ENCODE data around the gene IL22RA2.

DNA sequence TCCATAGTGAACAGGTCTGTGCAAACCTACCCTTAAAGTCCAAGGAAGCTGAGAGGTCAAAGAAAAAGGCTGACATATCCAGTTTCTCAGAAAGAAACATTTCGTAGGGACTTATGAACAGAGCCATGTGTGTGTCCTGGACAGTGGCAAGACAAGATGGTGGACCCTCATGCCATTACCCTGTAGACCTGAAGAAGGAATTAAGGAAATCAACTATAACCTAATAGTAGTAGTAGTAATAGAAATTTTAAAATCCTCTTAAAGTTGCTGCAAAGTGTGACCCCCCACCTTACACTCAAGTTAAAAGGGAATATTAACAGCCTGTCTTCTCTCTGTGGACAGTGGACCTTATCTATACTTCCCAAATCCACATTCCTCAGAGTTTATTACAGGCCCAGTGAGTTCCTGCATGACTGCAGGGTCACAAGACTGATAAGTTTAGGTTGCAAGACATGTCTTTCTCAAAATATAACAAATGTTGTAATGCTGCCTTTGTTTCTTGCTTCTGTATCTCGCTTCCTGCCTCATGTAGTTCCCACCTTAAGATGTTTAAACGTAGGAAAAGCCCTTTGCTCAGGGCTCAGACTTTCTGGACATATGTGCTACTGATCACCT, 10.6 kb downstream of the IL22RA2 start:
- TF ChIP-seq, protein P1, sequence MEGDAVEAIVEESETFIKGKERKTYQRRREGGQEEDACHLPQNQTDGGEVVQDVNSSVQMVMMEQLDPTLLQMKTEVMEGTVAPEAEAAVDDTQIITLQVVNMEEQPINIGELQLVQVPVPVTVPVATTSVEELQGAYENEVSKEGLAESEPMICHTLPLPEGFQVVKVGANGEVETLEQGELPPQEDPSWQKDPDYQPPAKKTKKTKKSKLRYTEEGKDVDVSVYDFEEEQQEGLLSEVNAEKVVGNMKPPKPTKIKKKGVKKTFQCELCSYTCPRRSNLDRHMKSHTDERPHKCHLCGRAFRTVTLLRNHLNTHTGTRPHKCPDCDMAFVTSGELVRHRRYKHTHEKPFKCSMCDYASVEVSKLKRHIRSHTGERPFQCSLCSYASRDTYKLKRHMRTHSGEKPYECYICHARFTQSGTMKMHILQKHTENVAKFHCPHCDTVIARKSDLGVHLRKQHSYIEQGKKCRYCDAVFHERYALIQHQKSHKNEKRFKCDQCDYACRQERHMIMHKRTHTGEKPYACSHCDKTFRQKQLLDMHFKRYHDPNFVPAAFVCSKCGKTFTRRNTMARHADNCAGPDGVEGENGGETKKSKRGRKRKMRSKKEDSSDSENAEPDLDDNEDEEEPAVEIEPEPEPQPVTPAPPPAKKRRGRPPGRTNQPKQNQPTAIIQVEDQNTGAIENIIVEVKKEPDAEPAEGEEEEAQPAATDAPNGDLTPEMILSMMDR (IDR thresholded peaks at IDR 0.05) = no peak
- TF ChIP-seq POLR2A (IDR thresholded peaks at IDR 0.05) = no peak

Measured in testis (tissue), 2 donors.